Right atrium auricular region (tissue), 2 donors: ENCODE results near the gene MITF. TPM values are rescaled to one million over a fixed set of nuclear protein-coding genes. Genes with fewer than 3 reads are reported as not detected.
"Not testable (repeated sequence)": the region's sequence is repeated elsewhere in the genome, so short reads cannot be mapped to it uniquely, and the experiment has no call there.

Source experiments
- DNase-seq: peaks from one replicate; pipeline ENCODE4 v3.0.0-alpha.2; 2019; ENCODE audit warnings: low spot score
- H3K27ac ChIP-seq, 2 donors: fragments of 200-600 bp; sonication (generic); 1 replicate in 1 of 2; 2 replicates in 1 of 2; pipeline ENCODE4 v1.5.1; 2016 to 2019
- H3K27me3 ChIP-seq, 2 donors: fragments of 200-600 bp; sonication (generic); one replicate each; pipeline versions ENCODE4 v1.5.1 to v1.6.0; 2017 to 2019
- H3K36me3 ChIP-seq: fragments of 200-600 bp; sonication (generic); one replicate; pipeline ENCODE4 v1.5.1; 2016
- H3K4me1 ChIP-seq, 2 donors: fragments of 200-600 bp; sonication (generic); one replicate each; pipeline versions ENCODE4 v1.5.1 to v1.6.0; 2017 to 2019
- H3K4me3 ChIP-seq, 2 donors: fragments of 200-600 bp; sonication (generic); 1 replicate in 1 of 2; 2 replicates in 1 of 2; pipeline ENCODE4 v1.5.1; 2017 to 2019; ENCODE audit warnings: mild to moderate bottlenecking in 1 of 2, moderate library complexity in 1 of 2
- H3K9me3 ChIP-seq, 2 donors: fragments of 200-600 bp; sonication (generic); one replicate each; pipeline ENCODE4 v1.5.1; 2019
- total RNA-seq, 2 donors: library from RNA; depleted of rRNA; stranded (reverse); fragments of >200 nt; gene quantifications; one replicate each; pipeline ENCODE4 v1.1.0, GENCODE V29; 2016
- TF ChIP-seq, protein P1 (sequence below), 2 donors: fragments of 200-600 bp; sonication (generic); IDR thresholded peaks; one replicate each; pipeline ENCODE4 v1.5.1; 2019; ENCODE audit warnings: antibody characterized with exemption in 2 of 2

Gene MITF
- total RNA-seq, 2 donors from 2014 or later: 47.6 to 68.6 TPM

DNA sequence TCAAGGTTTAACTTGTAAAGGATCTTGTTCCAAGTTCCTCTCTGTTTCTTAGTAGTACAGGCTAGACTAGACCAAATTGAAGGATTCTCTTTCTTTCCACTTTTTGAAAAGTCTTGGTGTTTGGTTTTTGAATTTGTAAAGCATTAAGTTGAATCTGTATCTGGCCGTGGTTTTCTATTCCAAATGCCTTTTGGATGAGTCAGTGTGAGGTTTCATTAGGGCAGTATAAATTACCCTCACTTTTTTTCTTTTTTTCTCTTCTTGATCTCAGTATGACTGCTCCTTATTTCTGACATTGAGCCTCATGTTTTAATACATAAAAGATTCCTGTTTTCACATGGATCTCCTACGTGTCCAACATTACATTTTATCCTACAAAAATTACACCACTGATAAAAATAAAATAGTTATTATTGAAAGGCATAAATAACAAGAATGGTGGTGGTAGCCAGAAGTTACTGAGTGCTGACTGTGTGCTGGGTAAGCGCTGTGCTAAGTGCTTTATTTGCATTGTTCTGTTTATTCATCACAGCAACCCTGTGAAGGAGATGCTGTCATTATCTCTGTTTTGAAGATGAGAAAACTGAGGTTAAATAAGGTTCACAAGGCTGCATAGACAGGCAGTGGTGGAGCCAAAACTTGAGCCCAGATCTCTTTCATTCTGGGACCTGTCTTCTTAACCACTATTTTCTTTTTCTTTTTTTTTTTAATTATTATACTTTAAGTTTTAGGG, 48.3 kb downstream of the MITF start:
- Histone ChIP-seq H3K36me3 (no peaks in the 10 kb centered on the region), H3K4me1 (peaks cover 0 to 67% of the 10 kb centered on the region in 2 donors), H3K4me3 (no peak overlapping the region), H3K9me3 (no peaks in the 10 kb centered on the region), H3K27ac (peak overlapping the region; percentile 55 to 74), H3K27me3 (no peaks in the 10 kb centered on the region)
- TF ChIP-seq, protein P1, sequence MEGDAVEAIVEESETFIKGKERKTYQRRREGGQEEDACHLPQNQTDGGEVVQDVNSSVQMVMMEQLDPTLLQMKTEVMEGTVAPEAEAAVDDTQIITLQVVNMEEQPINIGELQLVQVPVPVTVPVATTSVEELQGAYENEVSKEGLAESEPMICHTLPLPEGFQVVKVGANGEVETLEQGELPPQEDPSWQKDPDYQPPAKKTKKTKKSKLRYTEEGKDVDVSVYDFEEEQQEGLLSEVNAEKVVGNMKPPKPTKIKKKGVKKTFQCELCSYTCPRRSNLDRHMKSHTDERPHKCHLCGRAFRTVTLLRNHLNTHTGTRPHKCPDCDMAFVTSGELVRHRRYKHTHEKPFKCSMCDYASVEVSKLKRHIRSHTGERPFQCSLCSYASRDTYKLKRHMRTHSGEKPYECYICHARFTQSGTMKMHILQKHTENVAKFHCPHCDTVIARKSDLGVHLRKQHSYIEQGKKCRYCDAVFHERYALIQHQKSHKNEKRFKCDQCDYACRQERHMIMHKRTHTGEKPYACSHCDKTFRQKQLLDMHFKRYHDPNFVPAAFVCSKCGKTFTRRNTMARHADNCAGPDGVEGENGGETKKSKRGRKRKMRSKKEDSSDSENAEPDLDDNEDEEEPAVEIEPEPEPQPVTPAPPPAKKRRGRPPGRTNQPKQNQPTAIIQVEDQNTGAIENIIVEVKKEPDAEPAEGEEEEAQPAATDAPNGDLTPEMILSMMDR (IDR thresholded peaks at IDR 0.05): no peak
- DNase-seq: no peak

- peak overlapping the region; percentile 22 to 66 for H3K27ac ChIP-seq
- H3K36me3 ChIP-seq: no peaks in the 10 kb centered on the region
- no peaks in the 10 kb centered on the region for H3K27me3 ChIP-seq
- H3K4me1 ChIP-seq: peaks cover 0 to 50% of the 10 kb centered on the region in 2 donors
- no peaks in the 10 kb centered on the region for H3K9me3 ChIP-seq
- TF ChIP-seq, protein P1 (IDR thresholded peaks at IDR 0.05): peak in 1 of 2 donors; percentile 8
- DNase-seq: peak; percentile 89
- no peak overlapping the region for H3K4me3 ChIP-seq
Observed at GRCh38 chr3:69791106-69791505, 51.8 kb downstream of the MITF start.

- no peaks in the 10 kb centered on the region for H3K36me3 ChIP-seq
- TF ChIP-seq, protein P1 (IDR thresholded peaks at IDR 0.05): peak in 1 of 2 donors; percentile 62
- DNase-seq: no peak
- H3K9me3 ChIP-seq: no peaks in the 10 kb centered on the region
- no peaks in the 10 kb centered on the region for H3K27me3 ChIP-seq
- H3K27ac ChIP-seq: peak overlapping the region; percentile 2 to 66
- no peak overlapping the region for H3K4me3 ChIP-seq
- peaks cover 0 to 45% of the 10 kb centered on the region in 2 donors for H3K4me1 ChIP-seq
Observed at GRCh38 chr3:69791919-69792399, 52.7 kb downstream of the MITF start.

GRCh38 chr3:69796126-69796525, 56.9 kb downstream of the MITF start:
- not testable (repeated sequence) for H3K27me3 ChIP-seq, DNase-seq, H3K27ac ChIP-seq, H3K36me3 ChIP-seq, H3K9me3 ChIP-seq, H3K4me3 ChIP-seq
- H3K4me1 ChIP-seq: peaks cover 0 to 37% of the 10 kb centered on the region in 2 donors

DNA sequence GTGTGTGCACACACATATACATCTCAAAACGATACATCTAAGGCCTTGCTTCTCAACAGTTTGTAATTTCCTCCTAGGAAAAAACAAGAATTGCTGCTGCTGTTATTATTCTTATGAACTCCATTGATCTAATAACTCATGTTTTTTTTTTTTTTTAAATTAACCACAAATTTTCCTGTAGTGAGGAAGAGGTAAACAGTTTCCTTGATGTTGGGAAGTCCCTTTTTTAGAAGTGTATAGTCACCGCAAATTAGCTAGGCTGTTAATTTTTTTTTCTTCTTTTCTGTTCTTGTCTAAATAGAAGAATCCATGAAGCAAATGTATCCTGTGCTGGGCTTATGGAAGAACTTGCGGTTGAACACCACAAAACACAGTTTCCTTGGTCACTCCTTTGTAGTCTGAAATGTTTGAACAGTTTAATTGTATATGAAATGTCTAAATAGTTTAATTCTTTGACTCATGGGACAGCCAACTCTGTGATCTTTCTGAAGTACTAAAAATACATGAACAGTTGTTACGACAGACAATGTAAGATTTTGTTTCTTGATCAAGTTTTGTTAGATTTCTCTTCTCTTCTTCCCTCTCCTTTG, 64.5 kb downstream of the MITF start:
- Histone ChIP-seq H3K4me3 (no peak overlapping the region), H3K27ac (no peak overlapping the region), H3K27me3 (no peaks in the 10 kb centered on the region), H3K9me3 (no peaks in the 10 kb centered on the region), H3K4me1 (peaks cover 0 to 2% of the 10 kb centered on the region in 2 donors), H3K36me3 (no peaks in the 10 kb centered on the region)
- TF ChIP-seq, protein P1 (IDR thresholded peaks at IDR 0.05): no peak
- DNase-seq: no peak

- TF ChIP-seq, protein P1 (IDR thresholded peaks at IDR 0.05): no peak
Observed at GRCh38 chr3:69805491-69805890, 66.2 kb downstream of the MITF start.

More at GRCh38 chr3:69805491-69805890, 66.2 kb downstream of the MITF start:
- no peak for DNase-seq
- H3K4me3 ChIP-seq: no peak overlapping the region
- H3K4me1 ChIP-seq: no peaks in the 10 kb centered on the region
- H3K27ac ChIP-seq: no peak overlapping the region
- no peaks in the 10 kb centered on the region for H3K27me3 ChIP-seq
- no peaks in the 10 kb centered on the region for H3K36me3 ChIP-seq
- no peaks in the 10 kb centered on the region for H3K9me3 ChIP-seq
